ENCODE data around the gene LRRN3.

Gene LRRN3

GRCh38 chr7:111057066-111057465 is 33.9 kb upstream of the LRRN3 start:
- POLR2A ChIA-PET, result no interaction called here

GRCh38 chr7:111059833-111060232 is 31.1 kb upstream of the LRRN3 start:
- ChIA-PET POLR2A (no interaction called here), CTCF (no interaction called here)
- Histone ChIP-seq H3K36me3 (ENCODE audit: control insufficient read depth in 2 of 2, insufficient read depth in 1 of 2, low read length in 2 of 2) (no peaks in the 10 kb centered on the region), H3K9me3 (ENCODE audit: control insufficient read depth, insufficient read depth, low read depth, low read length) (no peaks in the 10 kb centered on the region), H3K27ac (ENCODE audit: extremely low read depth, low read depth, low read length) (no peak overlapping the region), H3K4me3 (ENCODE audit: low read depth, low read length) (no peak overlapping the region), H3K4me1 (ENCODE audit: control insufficient read depth, insufficient read depth, low read length) (no peaks in the 10 kb centered on the region)
- TF ChIP-seq ZNF571 (tag by site-specific recombination; IDR thresholded peaks at IDR 0.05) (no peak), ZNF16 (tag by site-specific recombination; IDR thresholded peaks at IDR 0.05; ENCODE audit: low read depth) (no peak), GLI4 (tag by site-specific recombination; IDR thresholded peaks at IDR 0.05) (no peak)

More at GRCh38 chr7:111057066-111057465, 33.9 kb upstream of the LRRN3 start:
- CTCF ChIA-PET, result interaction anchor here (0.7 kb wide), 1 partner anchor 45 kb away, joined by 4 read pairs; no protein-coding TSS in a partner anchor
- H3K27ac ChIP-seq (ENCODE audit: extremely low read depth, low read depth, low read length), result no peak overlapping the region
- no peak overlapping the region for H3K4me3 ChIP-seq (ENCODE audit: low read depth, low read length)
- no peaks in the 10 kb centered on the region for H3K36me3 ChIP-seq (ENCODE audit: control insufficient read depth in 2 of 2, insufficient read depth in 1 of 2, low read length in 2 of 2)
- no peaks in the 10 kb centered on the region for H3K9me3 ChIP-seq (ENCODE audit: control insufficient read depth, insufficient read depth, low read depth, low read length)
- H3K4me1 ChIP-seq (ENCODE audit: control insufficient read depth, insufficient read depth, low read length), result no peaks in the 10 kb centered on the region
- TF ChIP-seq GFI1B (tag by site-specific recombination; IDR thresholded peaks at IDR 0.05) (no peak), REPIN1 (tag by site-specific recombination; IDR thresholded peaks at IDR 0.05; ENCODE audit: low read depth) (no peak), SCRT2 (tag by site-specific recombination; IDR thresholded peaks at IDR 0.05) (no peak), ZBTB49 (tag by site-specific recombination; IDR thresholded peaks at IDR 0.05; ENCODE audit: low read depth) (no peak), ZNF169 (tag by site-specific recombination; IDR thresholded peaks at IDR 0.05) (no peak), GLI2 (tag by site-specific recombination; IDR thresholded peaks at IDR 0.05; ENCODE audit: borderline replicate concordance, low read depth) (no peak), RBAK (tag by site-specific recombination; IDR thresholded peaks at IDR 0.05) (no peak), TCF7L2 (IDR thresholded peaks at IDR 0.05; ENCODE audit: borderline replicate concordance, low read depth, low read length) (no peak), ZNF391 (tag by site-specific recombination; IDR thresholded peaks at IDR 0.05; ENCODE audit: borderline replicate concordance, low read depth) (no peak), ZNF280D (tag by site-specific recombination; IDR thresholded peaks at IDR 0.05) (no peak)

- no peak overlapping the region for H3K27ac ChIP-seq (ENCODE audit: extremely low read depth, low read depth, low read length)
- H3K36me3 ChIP-seq (ENCODE audit: control insufficient read depth in 2 of 2, insufficient read depth in 1 of 2, low read length in 2 of 2), result no peaks in the 10 kb centered on the region
- H3K9me3 ChIP-seq (ENCODE audit: control insufficient read depth, insufficient read depth, low read depth, low read length), result no peaks in the 10 kb centered on the region
- ChIA-PET CTCF (no interaction called here), POLR2A (no interaction called here)
- no peaks in the 10 kb centered on the region for H3K4me1 ChIP-seq (ENCODE audit: control insufficient read depth, insufficient read depth, low read length)
- H3K4me3 ChIP-seq (ENCODE audit: low read depth, low read length), result no peak overlapping the region
- TF ChIP-seq ZNF585B (tag by site-specific recombination; IDR thresholded peaks at IDR 0.05), result peak; percentile 92
- no peak for TF ChIP-seq ZSCAN4 (tag by site-specific recombination; IDR thresholded peaks at IDR 0.05)
Observed at GRCh38 chr7:111063166-111063565, 27.8 kb upstream of the LRRN3 start.
